Measurements from ENCODE around the gene EPS15.

DNA sequence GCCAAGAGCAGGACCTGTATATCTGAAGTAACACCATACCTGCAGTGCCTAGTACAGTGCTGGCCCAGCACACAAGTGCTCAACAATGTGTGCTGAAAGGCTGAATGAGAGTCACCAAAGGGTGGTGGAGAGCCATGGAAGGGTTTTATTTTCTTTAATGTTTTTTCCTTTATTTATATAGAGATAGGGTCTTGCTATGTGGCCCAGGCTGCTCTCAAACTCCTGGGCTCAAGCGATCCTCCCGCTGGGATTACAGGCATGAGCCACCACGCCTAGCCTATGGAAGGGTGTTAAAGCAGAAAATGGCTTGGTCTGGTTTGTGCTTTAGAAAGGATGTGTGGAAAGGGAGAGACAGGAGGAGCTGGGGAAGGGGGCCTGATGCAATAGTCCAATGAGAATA is 175.4 kb downstream of the EPS15 start:
- TF ChIP-seq CC2D1A (IDR thresholded peaks at IDR 0.05) (no peak), TCF7L2 (IDR thresholded peaks at IDR 0.05; ENCODE audit: low read depth, low read length) (no peak), MED1 (CRISPR knock-in tag; IDR thresholded peaks at IDR 0.05; ENCODE audit: borderline replicate concordance) (no peak)

Measured in K562 (cell line).